HG03135 (cell line): ENCODE data around the gene SRP9.
"Not testable (repeated sequence)": the region's sequence is repeated elsewhere in the genome, so short reads cannot be mapped to it uniquely, and the experiment has no call there.

Experiments
- ATAC-seq: cut with Tn5 transposase; IDR thresholded peaks from one replicate; pipeline ENCODE4 v1.9.1; 2021; ENCODE audit warnings: mild to moderate bottlenecking, moderate library complexity; ENCODE audit not compliant: unreplicated experiment

Gene SRP9

DNA sequence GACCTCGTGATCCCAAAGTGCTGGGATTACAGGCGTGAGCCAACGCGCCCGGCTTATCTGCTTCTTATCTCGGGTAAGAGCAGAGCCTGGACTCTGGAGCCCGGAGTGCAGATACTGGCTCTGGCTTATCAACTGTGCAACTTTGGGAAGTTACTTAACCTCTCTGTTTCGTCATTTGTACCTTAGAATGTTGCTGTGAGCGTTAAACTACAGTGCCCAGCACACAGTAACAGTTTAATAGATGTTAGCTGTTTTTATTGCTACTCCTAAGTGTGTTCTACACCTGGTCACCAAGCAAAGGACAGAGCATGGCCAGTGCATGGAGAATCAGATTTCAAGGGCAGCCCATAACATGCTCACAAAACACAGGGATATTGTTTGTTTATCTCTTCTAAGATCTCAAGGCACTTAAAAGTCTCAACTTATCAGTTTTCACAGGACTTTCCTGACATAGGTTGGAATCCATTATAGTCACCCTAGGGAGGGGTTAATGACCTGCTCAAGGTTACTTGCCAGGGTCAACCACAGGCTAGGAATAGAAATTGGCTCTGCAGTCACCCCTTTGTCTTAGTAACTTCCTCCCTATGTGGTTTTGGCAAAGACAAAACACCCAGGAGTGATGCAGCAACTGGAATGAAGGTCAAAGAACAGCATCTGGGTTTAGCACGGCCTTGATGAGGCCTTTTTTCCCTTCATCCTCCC, 22.5 kb upstream of the SRP9 start:
- ATAC-seq = no peak

DNA sequence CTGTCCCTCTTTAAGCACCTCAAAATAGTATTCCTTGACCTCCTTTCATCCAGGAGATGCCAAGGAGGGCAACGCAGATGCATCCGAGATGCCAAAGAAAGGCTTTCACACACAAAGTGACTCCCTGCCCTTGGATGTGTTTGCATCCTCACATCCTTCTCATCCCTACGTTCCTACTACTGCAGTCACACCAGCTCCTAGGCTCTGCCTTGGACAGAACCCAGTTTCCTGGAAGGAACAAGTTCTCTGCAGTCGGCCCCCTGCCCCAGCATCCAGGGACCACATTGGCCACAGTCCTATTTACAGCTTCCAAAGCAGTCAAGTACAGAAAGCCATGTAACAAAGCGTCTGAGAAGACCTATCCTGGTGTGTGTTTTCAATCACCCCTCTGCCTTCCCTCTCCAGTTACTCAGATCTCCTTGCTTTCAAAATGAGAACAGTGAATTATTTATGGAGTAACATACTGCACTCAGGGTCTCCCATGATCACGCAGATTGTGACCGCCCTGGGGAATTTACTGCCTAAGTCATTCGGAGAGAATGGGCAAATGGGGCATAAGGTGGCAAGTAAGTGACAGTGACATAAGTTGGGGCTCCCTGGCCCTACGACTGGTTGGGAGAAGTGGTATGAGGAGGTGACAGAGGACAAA, 21.8 kb upstream of the SRP9 start:
- no peak for ATAC-seq

GRCh38 chr1:225757927-225758656, 19.5 kb upstream of the SRP9 start:
- ATAC-seq = no peak

DNA sequence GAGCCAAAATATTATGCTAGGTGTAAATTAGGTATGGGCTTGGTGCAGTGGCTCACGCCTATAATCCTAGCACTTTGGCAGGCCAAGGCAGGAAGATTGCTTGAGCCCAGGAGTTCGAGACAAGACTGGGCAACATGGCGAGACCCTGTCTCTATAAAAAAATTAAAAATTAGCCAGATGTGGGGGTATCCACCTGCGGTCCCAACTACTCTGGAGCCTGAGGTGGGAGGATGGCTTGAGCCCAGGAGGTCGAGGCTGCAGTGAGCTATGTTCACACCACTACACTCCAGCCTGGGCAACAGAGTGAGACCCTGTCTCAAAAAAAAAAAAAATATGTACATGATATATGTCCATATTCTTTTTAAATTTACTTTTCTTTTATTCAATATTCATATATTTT, 17.7 kb upstream of the SRP9 start:
- ATAC-seq = not testable (repeated sequence)

DNA sequence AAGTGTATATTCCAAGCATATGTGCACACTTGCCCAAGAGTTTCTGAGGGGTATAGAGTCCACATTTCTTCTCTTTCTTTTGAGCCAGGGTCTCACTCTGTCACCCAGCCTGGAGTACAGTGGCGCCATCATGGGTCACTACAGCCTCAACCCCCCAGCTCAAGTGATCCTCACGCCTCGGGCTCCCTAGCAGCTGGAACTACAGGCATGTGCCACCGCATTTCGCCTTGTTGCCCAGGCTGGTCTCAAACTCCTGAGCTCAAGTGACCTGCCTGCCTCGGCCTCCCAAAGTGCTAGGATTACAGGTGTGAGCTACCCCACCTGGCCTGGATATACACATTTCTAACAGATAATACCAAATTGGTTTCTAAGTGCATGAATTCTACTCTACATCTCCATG, 17.1 kb upstream of the SRP9 start:
- ATAC-seq = no peak

DNA sequence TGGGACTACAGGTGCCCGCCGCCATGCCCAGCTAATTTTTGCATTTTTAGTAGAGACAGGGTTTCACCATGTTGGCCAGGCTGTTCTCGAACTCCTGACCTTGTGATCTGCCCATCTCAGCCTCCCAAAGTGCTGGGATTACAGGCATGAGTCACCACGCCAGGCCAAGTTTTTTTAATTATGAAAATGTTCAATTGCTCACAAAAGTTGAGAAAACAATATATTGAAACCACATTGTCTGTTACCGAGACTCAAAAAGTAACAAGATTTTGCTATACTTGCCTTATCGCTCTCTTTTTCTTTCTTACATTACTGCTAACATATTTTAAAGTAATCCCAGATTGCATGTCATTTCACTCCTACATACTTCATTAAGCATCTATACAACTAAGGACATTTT, 16.2 kb upstream of the SRP9 start:
- ATAC-seq = not testable (repeated sequence)

DNA sequence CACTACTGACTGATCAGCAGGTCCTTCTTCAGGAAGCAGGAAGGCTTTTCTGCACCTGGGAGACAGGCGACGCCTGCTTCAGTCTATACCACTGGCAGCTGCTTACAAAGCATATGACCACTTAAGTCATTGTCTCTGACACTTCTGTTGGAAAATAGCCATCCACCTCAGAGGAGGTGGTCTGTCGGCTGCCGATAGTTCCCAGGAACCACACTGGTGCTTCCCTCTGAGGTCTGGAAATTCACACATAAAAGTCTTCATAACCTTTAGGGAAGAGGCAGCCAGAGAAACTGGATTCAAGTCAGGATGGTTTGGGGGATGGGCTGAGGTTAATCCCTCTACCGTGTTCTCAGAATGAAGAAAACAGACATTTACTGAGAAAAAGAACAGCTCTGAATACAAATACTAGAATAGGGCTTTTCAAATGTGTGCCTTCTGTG, 15.6 kb upstream of the SRP9 start:
- ATAC-seq = no peak

- no peak for ATAC-seq
Measured at GRCh38 chr1:225762444-225762843, 15.2 kb upstream of the SRP9 start.

- ATAC-seq = no peak
Measured at GRCh38 chr1:225763716-225764548, 13.7 kb upstream of the SRP9 start.

DNA sequence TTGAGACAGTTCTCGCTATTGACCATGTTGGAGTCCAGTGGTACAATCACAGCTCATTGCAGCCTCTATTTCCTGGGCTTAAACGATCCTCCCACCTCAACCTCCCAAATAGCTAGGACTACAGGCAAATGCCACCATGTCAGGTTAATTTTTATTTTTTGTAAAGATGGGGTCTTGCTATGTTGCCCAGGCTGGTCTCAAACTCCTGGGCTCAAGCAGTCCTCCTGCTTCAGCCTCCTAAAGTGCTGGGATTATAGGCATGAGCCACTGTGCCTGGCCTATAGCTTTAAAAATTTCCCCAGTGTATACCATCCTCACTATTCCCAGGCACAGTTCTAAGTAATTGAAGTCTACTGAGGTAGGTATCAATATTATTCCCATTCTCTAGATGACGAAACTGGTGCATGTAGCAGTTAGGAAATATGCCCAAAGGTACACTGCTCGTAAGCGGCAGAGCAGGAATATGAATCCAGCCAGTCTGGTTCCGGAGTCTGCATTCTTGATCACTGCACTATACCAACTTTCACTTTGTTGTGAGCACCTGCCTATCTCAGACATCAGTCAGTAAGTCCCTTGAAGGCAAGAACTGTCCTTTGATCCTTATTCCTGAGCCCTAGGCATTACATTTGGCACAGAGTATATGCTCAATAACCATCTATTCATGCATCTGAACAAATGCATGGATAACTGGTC, 11.5 kb upstream of the SRP9 start:
- ATAC-seq = no peak

DNA sequence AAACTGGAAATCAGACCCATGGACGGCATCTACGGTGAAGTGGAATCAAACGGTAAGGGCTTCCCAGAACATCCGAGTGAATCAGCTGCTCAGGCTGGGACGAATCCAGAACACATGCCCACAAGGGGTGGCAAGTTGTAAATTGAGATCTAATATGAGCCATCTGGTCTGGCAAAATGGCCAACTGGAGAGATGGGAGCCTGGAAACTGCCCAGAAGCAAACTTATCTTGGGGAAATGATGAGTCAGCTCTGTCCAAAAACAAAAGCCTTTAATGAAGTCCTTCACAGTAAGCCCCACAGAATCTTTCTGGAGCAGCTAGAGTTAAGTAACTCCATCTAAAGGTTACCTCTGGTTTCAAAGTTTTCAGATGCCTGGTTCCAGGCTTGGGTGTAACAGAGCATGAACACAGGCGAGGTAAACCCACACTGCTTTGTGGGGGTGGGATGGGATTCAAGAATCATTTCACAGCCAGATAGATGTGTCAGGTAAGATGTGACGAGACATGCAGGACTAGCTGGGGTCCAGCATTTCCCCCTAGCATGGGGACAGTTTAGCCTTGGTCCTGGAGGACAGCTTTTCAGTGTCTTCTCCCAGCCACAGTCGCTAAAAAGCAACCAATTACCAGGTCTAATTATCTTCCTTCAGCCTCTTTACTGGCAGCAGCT, 10.5 kb upstream of the SRP9 start:
- ATAC-seq = no peak

- no peak for ATAC-seq
Measured at GRCh38 chr1:225767634-225768540, 9.7 kb upstream of the SRP9 start.

- ATAC-seq = no peak
Measured at GRCh38 chr1:225768662-225769426, 8.8 kb upstream of the SRP9 start.

DNA sequence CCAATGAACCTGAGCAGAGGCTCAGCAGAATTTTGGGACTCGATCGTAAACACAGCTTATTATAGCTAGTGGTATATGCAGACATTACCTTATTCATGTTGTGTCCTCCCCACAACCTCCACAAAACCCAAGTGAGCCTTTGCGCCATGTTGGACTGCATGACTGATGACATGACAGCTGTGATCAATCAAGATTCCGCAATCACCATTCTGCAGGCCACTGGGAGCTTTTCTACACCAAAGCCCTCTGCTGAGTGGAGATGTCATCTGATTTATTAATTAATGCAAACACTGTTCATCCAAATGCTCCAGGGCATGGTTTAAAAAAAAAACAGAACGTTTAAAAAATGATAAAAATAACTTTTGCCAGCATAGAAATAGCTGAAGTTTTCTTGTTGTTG, 7.9 kb upstream of the SRP9 start:
- ATAC-seq = no peak

GRCh38 chr1:225770561-225771248, 6.9 kb upstream of the SRP9 start:
- ATAC-seq = no peak

DNA sequence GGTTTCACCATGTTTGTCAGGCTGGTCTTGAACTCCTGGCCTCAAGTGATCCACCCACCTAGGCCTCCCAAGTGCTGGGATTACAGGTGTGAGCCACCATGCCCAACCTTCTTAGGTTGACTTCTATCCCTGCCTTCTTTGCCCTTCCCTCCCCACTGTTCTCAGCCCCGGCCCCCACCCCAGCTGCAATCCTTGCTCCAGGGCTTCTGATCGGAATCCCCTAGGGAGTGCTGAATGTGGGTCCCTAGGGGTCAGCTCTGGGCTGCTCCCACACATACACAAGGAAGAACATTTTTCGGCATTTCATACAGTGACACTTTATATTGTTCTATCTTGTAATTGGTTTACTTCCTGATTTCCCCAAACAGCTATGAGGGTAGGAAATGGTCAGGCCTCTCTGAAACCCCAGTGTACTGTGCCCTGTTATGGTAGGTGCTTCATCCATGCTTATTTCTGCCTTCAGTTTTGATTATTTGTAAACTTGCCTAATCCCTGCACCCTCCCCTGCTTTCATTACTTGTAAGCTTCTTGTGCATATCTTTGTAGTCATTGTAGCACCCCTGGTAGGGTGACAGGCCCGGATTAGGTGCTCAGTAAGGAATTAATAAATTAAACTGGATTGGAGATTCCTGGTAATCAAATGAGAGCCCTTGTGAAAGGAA, 5.8 kb upstream of the SRP9 start:
- no peak for ATAC-seq

- no peak for ATAC-seq
Measured at GRCh38 chr1:225772323-225772768, 5.3 kb upstream of the SRP9 start.
